Measurements from ENCODE around the gene PEAK1.

DNA sequence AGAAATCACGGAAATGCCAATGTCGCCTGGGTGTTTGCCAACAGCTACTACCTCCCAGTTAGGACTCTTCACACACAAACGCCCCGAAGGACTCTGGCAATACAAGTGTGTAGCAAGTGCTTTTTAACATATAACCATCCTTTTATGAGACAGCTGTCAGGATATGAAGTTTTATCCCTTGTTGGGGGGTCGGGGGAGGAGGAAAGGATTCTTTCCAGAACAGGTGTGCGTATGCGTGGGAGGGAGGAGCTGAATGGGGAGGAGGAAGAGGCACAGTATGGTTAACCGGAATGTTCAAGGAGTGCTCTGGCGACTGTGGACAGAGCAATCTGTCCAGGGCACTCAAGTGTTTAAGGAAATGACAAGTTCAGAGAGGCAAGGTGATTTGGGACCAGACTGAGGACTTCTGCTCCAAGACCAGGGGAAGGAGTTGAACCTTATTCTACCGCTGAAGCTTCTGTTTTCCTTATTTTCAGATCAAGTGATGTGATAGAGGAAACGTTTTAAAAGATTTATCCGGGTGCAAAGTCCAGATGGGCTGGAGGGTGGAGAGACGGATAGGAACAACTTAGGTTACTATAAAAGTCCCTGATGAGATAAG is 350.3 kb downstream of the PEAK1 start:
- TF ChIP-seq, protein P1, sequence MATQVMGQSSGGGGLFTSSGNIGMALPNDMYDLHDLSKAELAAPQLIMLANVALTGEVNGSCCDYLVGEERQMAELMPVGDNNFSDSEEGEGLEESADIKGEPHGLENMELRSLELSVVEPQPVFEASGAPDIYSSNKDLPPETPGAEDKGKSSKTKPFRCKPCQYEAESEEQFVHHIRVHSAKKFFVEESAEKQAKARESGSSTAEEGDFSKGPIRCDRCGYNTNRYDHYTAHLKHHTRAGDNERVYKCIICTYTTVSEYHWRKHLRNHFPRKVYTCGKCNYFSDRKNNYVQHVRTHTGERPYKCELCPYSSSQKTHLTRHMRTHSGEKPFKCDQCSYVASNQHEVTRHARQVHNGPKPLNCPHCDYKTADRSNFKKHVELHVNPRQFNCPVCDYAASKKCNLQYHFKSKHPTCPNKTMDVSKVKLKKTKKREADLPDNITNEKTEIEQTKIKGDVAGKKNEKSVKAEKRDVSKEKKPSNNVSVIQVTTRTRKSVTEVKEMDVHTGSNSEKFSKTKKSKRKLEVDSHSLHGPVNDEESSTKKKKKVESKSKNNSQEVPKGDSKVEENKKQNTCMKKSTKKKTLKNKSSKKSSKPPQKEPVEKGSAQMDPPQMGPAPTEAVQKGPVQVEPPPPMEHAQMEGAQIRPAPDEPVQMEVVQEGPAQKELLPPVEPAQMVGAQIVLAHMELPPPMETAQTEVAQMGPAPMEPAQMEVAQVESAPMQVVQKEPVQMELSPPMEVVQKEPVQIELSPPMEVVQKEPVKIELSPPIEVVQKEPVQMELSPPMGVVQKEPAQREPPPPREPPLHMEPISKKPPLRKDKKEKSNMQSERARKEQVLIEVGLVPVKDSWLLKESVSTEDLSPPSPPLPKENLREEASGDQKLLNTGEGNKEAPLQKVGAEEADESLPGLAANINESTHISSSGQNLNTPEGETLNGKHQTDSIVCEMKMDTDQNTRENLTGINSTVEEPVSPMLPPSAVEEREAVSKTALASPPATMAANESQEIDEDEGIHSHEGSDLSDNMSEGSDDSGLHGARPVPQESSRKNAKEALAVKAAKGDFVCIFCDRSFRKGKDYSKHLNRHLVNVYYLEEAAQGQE (IDR thresholded peaks at IDR 0.05; ENCODE audit: insufficient read depth in 1 of 2, low read depth in 2 of 2, low read length in 1 of 2) = no peak
- TF ChIP-seq, protein P2, sequence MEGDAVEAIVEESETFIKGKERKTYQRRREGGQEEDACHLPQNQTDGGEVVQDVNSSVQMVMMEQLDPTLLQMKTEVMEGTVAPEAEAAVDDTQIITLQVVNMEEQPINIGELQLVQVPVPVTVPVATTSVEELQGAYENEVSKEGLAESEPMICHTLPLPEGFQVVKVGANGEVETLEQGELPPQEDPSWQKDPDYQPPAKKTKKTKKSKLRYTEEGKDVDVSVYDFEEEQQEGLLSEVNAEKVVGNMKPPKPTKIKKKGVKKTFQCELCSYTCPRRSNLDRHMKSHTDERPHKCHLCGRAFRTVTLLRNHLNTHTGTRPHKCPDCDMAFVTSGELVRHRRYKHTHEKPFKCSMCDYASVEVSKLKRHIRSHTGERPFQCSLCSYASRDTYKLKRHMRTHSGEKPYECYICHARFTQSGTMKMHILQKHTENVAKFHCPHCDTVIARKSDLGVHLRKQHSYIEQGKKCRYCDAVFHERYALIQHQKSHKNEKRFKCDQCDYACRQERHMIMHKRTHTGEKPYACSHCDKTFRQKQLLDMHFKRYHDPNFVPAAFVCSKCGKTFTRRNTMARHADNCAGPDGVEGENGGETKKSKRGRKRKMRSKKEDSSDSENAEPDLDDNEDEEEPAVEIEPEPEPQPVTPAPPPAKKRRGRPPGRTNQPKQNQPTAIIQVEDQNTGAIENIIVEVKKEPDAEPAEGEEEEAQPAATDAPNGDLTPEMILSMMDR (IDR thresholded peaks at IDR 0.05) = no peak
- TF ChIP-seq POLR2AphosphoS5 (IDR thresholded peaks at IDR 0.05; ENCODE audit: low read depth, low read length) = no peak
- TF ChIP-seq SIN3A (IDR thresholded peaks at IDR 0.05; ENCODE audit: borderline replicate concordance, insufficient read depth, low read depth, low read length) = no peak
